IMR-90 (cell line): ENCODE results near the gene ZNF185. TPM values are rescaled to one million over a fixed set of nuclear protein-coding genes. Genes with fewer than 3 reads are reported as not detected.

ENCODE experiments used
- ATAC-seq: fragments of 200-7000 bp; cut with Tn5 transposase; 2 replicates; pipeline ENCODE4 v1.9.1; 2020; ENCODE audit warnings: low read depth, mild to moderate bottlenecking, moderate library complexity
- BruUV-seq: library from RNA; stranded (reverse); fragments of 400-500 nt; replicated peaks from 2 replicates; lab custom pipeline; 2021; lab: Mats Ljungman, UMichigan
- CTCF ChIA-PET: fragments of 300-600 bp; formaldehyde crosslinking; extraction: SDS; loops from one replicate; lab custom pipeline; 2021; ENCODE audit warnings: antibody characterized with exemption; lab: Yijun Ruan, JAX
- POLR2A ChIA-PET: fragments of 300-600 bp; sonication (Branson Sonifier 250); formaldehyde crosslinking; loops from one replicate; lab custom pipeline; 2022; ENCODE audit warnings: antibody characterized with exemption; ENCODE audit not compliant: unreplicated experiment; lab: Charles Lee
- DNase-seq: peaks from one replicate; pipeline ENCODE4 v3.0.0; 2013
- H2AFZ ChIP-seq: replicated peaks from 2 replicates; pipeline ENCODE3; 2013; ENCODE audit warnings: low read length, mild to moderate bottlenecking; ENCODE audit not compliant: poor library complexity
- H2AK5ac ChIP-seq: 2 replicates; pipeline ENCODE4 v1.6.1; 2013; ENCODE audit warnings: low read depth, low read length, inconsistent platforms
- H2AK9ac ChIP-seq: replicated peaks from 2 replicates; pipeline ENCODE3; 2013; ENCODE audit warnings: mild to moderate bottlenecking, low read depth, low read length, moderate library complexity; ENCODE audit not compliant: poor library complexity
- H2BK120ac ChIP-seq: 2 replicates; pipeline ENCODE4 v1.6.1; 2013; ENCODE audit warnings: low read depth, low read length, inconsistent platforms
- H2BK15ac ChIP-seq: 3 replicates; pipeline ENCODE4 v1.6.1; 2013; ENCODE audit warnings: low read depth, low read length, inconsistent platforms
- H2BK20ac ChIP-seq: 2 replicates; pipeline ENCODE4 v1.6.1; 2013; ENCODE audit warnings: low read depth, mild to moderate bottlenecking, inconsistent platforms, low read length, moderate library complexity
- H2BK5ac ChIP-seq: 2 replicates; pipeline ENCODE4 v1.6.1; 2013; ENCODE audit warnings: mild to moderate bottlenecking, low read depth, low read length, inconsistent platforms; ENCODE audit not compliant: poor library complexity, severe bottlenecking
- H3K14ac ChIP-seq: replicated peaks from 2 replicates; pipeline ENCODE4 v1.6.1; 2013; ENCODE audit warnings: low read depth, low read length, inconsistent platforms
- H3K18ac ChIP-seq: 2 replicates; pipeline ENCODE4 v1.6.1; 2013; ENCODE audit warnings: low read depth, low read length, control low read depth
- H3K23ac ChIP-seq: 2 replicates; pipeline ENCODE4 v1.6.1; 2013; ENCODE audit warnings: low read depth, low read length, inconsistent platforms
- H3K27ac ChIP-seq: 2 replicates; pipeline ENCODE4 v1.5.1; 2013; ENCODE audit warnings: mild to moderate bottlenecking, control low read depth, low read length; ENCODE audit not compliant: insufficient read depth
- H3K27me3 ChIP-seq: 2 replicates; pipeline ENCODE4 v1.6.1; 2013; ENCODE audit warnings: low read length; ENCODE audit not compliant: control insufficient read depth, insufficient read depth
- H3K36me3 ChIP-seq: 2 replicates; pipeline ENCODE4 v1.6.1; 2013; ENCODE audit warnings: low read length, mixed read lengths; ENCODE audit not compliant: control insufficient read depth, insufficient read depth
- H3K4ac ChIP-seq: 2 replicates; pipeline ENCODE4 v1.6.1; 2013; ENCODE audit warnings: low read depth, low read length, inconsistent platforms
- H3K4me1 ChIP-seq: 2 replicates; pipeline ENCODE4 v1.6.1; 2013; ENCODE audit warnings: low read length, mixed read lengths; ENCODE audit not compliant: control insufficient read depth, insufficient read depth
- H3K4me2 ChIP-seq: 2 replicates; pipeline ENCODE4 v1.6.1; 2013; ENCODE audit warnings: low read depth, mild to moderate bottlenecking, control low read depth, low read length, moderate library complexity
- H3K4me3 ChIP-seq: 2 replicates; pipeline ENCODE4 v1.5.1; 2013; ENCODE audit warnings: low read depth, mild to moderate bottlenecking, control low read depth, low read length, moderate library complexity; ENCODE audit not compliant: insufficient read depth
- H3K56ac ChIP-seq: 2 replicates; pipeline ENCODE4 v1.6.1; 2013; ENCODE audit warnings: low read length, inconsistent platforms; ENCODE audit not compliant: insufficient read depth; ENCODE audit errors: extremely low read depth
- H3K79me1 ChIP-seq, 2 experiments: 2 replicates each; pipeline ENCODE4 v1.6.1; 2013; ENCODE audit warnings: low read length in 2 of 2, inconsistent platforms in 1 of 2, low read depth in 1 of 2
- H3K9ac ChIP-seq: 2 replicates; pipeline ENCODE4 v1.6.1; 2013; ENCODE audit warnings: low read depth, low read length, control low read depth
- H3K9me1 ChIP-seq: 2 replicates; pipeline ENCODE4 v1.6.1; 2013; ENCODE audit warnings: low read length, inconsistent platforms; ENCODE audit not compliant: insufficient read depth
- H3K9me3 ChIP-seq: 2 replicates; pipeline ENCODE4 v1.6.1; 2013; ENCODE audit warnings: low read length; ENCODE audit not compliant: control insufficient read depth, insufficient read depth
- H4K20me1 ChIP-seq: 2 replicates; pipeline ENCODE4 v1.6.1; 2013; ENCODE audit warnings: low read length, inconsistent platforms; ENCODE audit not compliant: insufficient read depth
- H4K5ac ChIP-seq: 2 replicates; pipeline ENCODE4 v1.6.1; 2013; ENCODE audit warnings: mild to moderate bottlenecking, low read depth, low read length, control low read depth
- H4K8ac ChIP-seq, 2 experiments: 2 replicates each; pipeline ENCODE4 v1.6.1; 2013; ENCODE audit warnings: low read depth in 2 of 2, low read length in 2 of 2, control low read depth in 1 of 2, inconsistent platforms in 1 of 2
- H4K91ac ChIP-seq: 2 replicates; pipeline ENCODE4 v1.6.1; 2013; ENCODE audit warnings: low read depth, low read length, inconsistent platforms; ENCODE audit not compliant: insufficient read depth
- BHLHE40 ChIP-seq: fragments of 150-350 bp; IDR thresholded peaks from 2 replicates; pipeline ENCODE4 v1.6.1; 2016; ENCODE audit warnings: mild to moderate bottlenecking, low read depth, low read length
- CEBPB ChIP-seq: IDR thresholded peaks from 2 replicates; pipeline ENCODE4 v1.6.1; 2012; ENCODE audit warnings: low read depth, low read length, improper control_type of control experiment
- CHD1 ChIP-seq: IDR thresholded peaks from 2 replicates; pipeline ENCODE4 v1.6.1; 2012; ENCODE audit warnings: low read depth, low read length, improper control_type of control experiment
- FOS ChIP-seq: fragments of 150-350 bp; IDR thresholded peaks from 2 replicates; pipeline ENCODE4 v1.6.1; 2016; ENCODE audit warnings: low read depth, low read length
- MAFK ChIP-seq: IDR thresholded peaks from 2 replicates; pipeline ENCODE4 v1.6.1; 2012; ENCODE audit warnings: low read depth, low read length, improper control_type of control experiment
- MAZ ChIP-seq: IDR thresholded peaks from 2 replicates; pipeline ENCODE4 v1.6.1; 2012; ENCODE audit warnings: low read depth, mild to moderate bottlenecking, low read length, improper control_type of control experiment, moderate library complexity, borderline replicate concordance
- MXI1 ChIP-seq: IDR thresholded peaks from 2 replicates; pipeline ENCODE4 v1.6.1; 2012; ENCODE audit warnings: low read depth, mild to moderate bottlenecking, low read length, moderate library complexity, borderline replicate concordance
- NFE2L2 ChIP-seq: fragments of 150-350 bp; IDR thresholded peaks from 2 replicates; pipeline ENCODE4 v1.6.1; 2016; ENCODE audit warnings: low read depth, mild to moderate bottlenecking, low read length
- POLR2A ChIP-seq: IDR thresholded peaks from 2 replicates; pipeline ENCODE4 v1.6.1; 2012; ENCODE audit warnings: mild to moderate bottlenecking, low read depth, low read length
- RAD21 ChIP-seq: IDR thresholded peaks from 2 replicates; pipeline ENCODE4 v1.6.1; 2012; ENCODE audit warnings: low read length, improper control_type of control experiment
- RCOR1 ChIP-seq: IDR thresholded peaks from 2 replicates; pipeline ENCODE4 v1.6.1; 2012; ENCODE audit warnings: mild to moderate bottlenecking, low read length, improper control_type of control experiment; ENCODE audit not compliant: insufficient replicate concordance
- RFX5 ChIP-seq: IDR thresholded peaks from 2 replicates; pipeline ENCODE4 v1.8.0; 2012; ENCODE audit warnings: low read depth, mild to moderate bottlenecking, low read length, moderate library complexity
- SMC3 ChIP-seq: fragments of 150-350 bp; IDR thresholded peaks from 2 replicates; pipeline ENCODE4 v1.6.1; 2016; ENCODE audit warnings: low read depth, mild to moderate bottlenecking, antibody characterized with exemption, low read length, moderate library complexity
- WGBS, 2 experiments: methylation state at CpG; one replicate each; pipeline versions ENCODE4 v1.1.5 to v1.1.7; 2013; ENCODE audit warnings: missing lambda C conversion rate in 2 of 2; ENCODE audit not compliant: insufficient read length in 1 of 2; ENCODE audit errors: extremely low coverage in 2 of 2; 5-methylcytosine and 5-hydroxymethylcytosine counted together
- dilution Hi-C: fragments of 300-500 bp; cut with HindIII; formaldehyde crosslinking; loops from one replicate; pipeline ENCODE4 v1.14.3; 2018; ENCODE audit warnings: low sequenced_read_pairs; ENCODE audit not compliant: unreplicated experiment
- in situ Hi-C: fragments of 300-500 bp; cut with MboI; formaldehyde crosslinking; loops from 3 replicates; pipeline ENCODE4 v1.14.3; 2019; ENCODE audit warnings: low sequenced_read_pairs, inconsistent platforms, mixed read lengths
- intact Hi-C: fragments of 100-400 bp; cut with micrococcal nuclease; formaldehyde crosslinking; loops from 2 replicates; pipeline ENCODE4 v1.10.0; 2022
- polyA plus RNA-seq, 3 experiments: library from polyadenylated mRNA; depleted of rRNA; stranded (reverse); fragments of >200 nt; gene quantifications; 2 replicates each; pipeline ENCODE4 v1.2.3, GENCODE V29; 2012; ENCODE audit warnings: low replicate concordance in 1 of 3
- total RNA-seq: library from RNA; depleted of rRNA; stranded (reverse); fragments of >200 nt; gene quantifications from 2 replicates; pipeline ENCODE4 v1.2.3, GENCODE V29; 2012
- TF ChIP-seq, protein P1 (sequence below): conservative IDR thresholded peaks from 2 replicates; pipeline ENCODE4 v1.5.1; 2012; ENCODE audit warnings: mild to moderate bottlenecking, low read depth, low read length, improper control_type of control experiment
- TF ChIP-seq, protein P2 (sequence below): fragments of 150-350 bp; IDR thresholded peaks from 2 replicates; pipeline ENCODE4 v1.6.1; 2017; ENCODE audit warnings: mild to moderate bottlenecking, antibody characterized with exemption, low read length, low read depth
- TF ChIP-seq, protein P3 (sequence below): fragments of 150-350 bp; IDR thresholded peaks from 2 replicates; pipeline ENCODE4 v1.6.1; 2016; ENCODE audit warnings: low read depth, mild to moderate bottlenecking, low read length, moderate library complexity, borderline replicate concordance

The ZNF185 gene
- total and polyA plus RNA-seq, 2 of the 4 experiments (the other 2 are of a cell fraction): 3.2 to 6.3 TPM

DNA sequence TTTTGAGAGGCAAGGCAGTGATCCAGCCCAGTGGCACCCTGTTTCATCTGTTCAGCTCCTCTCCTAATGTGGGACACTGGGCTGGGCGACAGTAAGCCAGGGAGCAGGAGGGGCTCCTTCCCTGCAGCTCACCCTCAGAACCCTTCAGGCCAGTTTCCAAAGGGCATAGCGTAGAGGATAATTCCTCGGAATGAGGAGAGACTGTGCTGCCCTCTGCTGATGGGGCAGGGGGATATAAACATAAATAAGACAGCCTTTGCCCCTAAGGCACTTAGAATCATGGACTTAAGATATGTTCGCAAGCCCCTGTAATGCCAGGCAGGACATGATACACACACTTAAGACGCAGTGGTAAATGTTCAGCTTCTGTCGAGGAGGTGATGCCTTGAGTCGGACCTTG, 27.9 kb upstream of the ZNF185 start:
- no peaks in the 10 kb centered on the region for H4K20me1 ChIP-seq
- ATAC-seq: no peak
- no peak overlapping the region for H2BK15ac ChIP-seq
- H3K23ac ChIP-seq: no peak overlapping the region
- no peak overlapping the region for H3K9ac ChIP-seq
- ChIA-PET POLR2A (no interaction called here), CTCF (no interaction called here)
- no peak overlapping the region for H3K56ac ChIP-seq
- H2BK120ac ChIP-seq: no peak overlapping the region
- H2AK5ac ChIP-seq: no peak overlapping the region
- H4K91ac ChIP-seq: no peak overlapping the region
- H3K18ac ChIP-seq: no peak overlapping the region
- H3K4me2 ChIP-seq: no peak overlapping the region
- TF ChIP-seq, protein P1, sequence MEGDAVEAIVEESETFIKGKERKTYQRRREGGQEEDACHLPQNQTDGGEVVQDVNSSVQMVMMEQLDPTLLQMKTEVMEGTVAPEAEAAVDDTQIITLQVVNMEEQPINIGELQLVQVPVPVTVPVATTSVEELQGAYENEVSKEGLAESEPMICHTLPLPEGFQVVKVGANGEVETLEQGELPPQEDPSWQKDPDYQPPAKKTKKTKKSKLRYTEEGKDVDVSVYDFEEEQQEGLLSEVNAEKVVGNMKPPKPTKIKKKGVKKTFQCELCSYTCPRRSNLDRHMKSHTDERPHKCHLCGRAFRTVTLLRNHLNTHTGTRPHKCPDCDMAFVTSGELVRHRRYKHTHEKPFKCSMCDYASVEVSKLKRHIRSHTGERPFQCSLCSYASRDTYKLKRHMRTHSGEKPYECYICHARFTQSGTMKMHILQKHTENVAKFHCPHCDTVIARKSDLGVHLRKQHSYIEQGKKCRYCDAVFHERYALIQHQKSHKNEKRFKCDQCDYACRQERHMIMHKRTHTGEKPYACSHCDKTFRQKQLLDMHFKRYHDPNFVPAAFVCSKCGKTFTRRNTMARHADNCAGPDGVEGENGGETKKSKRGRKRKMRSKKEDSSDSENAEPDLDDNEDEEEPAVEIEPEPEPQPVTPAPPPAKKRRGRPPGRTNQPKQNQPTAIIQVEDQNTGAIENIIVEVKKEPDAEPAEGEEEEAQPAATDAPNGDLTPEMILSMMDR: no peak
- no peak for TF ChIP-seq CEBPB
- TF ChIP-seq NFE2L2: no peak
- TF ChIP-seq, protein P2, sequence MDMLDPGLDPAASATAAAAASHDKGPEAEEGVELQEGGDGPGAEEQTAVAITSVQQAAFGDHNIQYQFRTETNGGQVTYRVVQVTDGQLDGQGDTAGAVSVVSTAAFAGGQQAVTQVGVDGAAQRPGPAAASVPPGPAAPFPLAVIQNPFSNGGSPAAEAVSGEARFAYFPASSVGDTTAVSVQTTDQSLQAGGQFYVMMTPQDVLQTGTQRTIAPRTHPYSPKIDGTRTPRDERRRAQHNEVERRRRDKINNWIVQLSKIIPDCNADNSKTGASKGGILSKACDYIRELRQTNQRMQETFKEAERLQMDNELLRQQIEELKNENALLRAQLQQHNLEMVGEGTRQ: no peak
- no peak for TF ChIP-seq RFX5
- TF ChIP-seq, protein P3, sequence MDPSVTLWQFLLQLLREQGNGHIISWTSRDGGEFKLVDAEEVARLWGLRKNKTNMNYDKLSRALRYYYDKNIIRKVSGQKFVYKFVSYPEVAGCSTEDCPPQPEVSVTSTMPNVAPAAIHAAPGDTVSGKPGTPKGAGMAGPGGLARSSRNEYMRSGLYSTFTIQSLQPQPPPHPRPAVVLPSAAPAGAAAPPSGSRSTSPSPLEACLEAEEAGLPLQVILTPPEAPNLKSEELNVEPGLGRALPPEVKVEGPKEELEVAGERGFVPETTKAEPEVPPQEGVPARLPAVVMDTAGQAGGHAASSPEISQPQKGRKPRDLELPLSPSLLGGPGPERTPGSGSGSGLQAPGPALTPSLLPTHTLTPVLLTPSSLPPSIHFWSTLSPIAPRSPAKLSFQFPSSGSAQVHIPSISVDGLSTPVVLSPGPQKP: no peak
- no peak for TF ChIP-seq MAFK
- no peak for TF ChIP-seq RCOR1
- TF ChIP-seq POLR2A: no peak
- TF ChIP-seq BHLHE40: no peak
- TF ChIP-seq SMC3: no peak
- TF ChIP-seq FOS: no peak
- no peak for TF ChIP-seq CHD1
- TF ChIP-seq RAD21: no peak
- no peak for TF ChIP-seq MAZ
- TF ChIP-seq MXI1: no peak
- H2BK20ac ChIP-seq: no peak overlapping the region
- H3K4me1 ChIP-seq: no peaks in the 10 kb centered on the region
- H3K9me1 ChIP-seq: no peaks in the 10 kb centered on the region
- no TSS peak for BruUV-seq
- H3K27ac ChIP-seq: no peak overlapping the region
- peaks cover 13% of the 10 kb centered on the region for H3K36me3 ChIP-seq
- no peak overlapping the region for H4K8ac ChIP-seq
- no peak overlapping the region for H2AFZ ChIP-seq
- H3K4me3 ChIP-seq: no peak overlapping the region
- no peak overlapping the region for H3K14ac ChIP-seq
- H2BK5ac ChIP-seq: no peak overlapping the region
- no peak overlapping the region for H2AK9ac ChIP-seq
- no peak overlapping the region for H4K5ac ChIP-seq
- 100% methylated on average over 2 of the region's 7 CpGs; no CpG with 5 or more reads in 1 of the 2 experiments for WGBS, 2 experiments
- no peaks in the 10 kb centered on the region for H3K27me3 ChIP-seq
- intact Hi-C loops (no loop called here), dilution Hi-C loops (no loop called here), in situ Hi-C loops (no loop called here)
- no peak overlapping the region for H3K4ac ChIP-seq
- DNase-seq: no peak
- no peaks in the 10 kb centered on the region for H3K79me1 ChIP-seq
- H3K9me3 ChIP-seq: no peaks in the 10 kb centered on the region; the same call in 1 of the 2 replicates
